ENCODE measurements around the gene KRT2.

The KRT2 gene

GRCh38 chr12:52628841-52629240, 23.2 kb downstream of the KRT2 start:
- no peaks in the 10 kb centered on the region for H3K36me3 Mint-ChIP-seq (ENCODE audit: insufficient read depth)
- no peaks in the 10 kb centered on the region for H3K9me3 Mint-ChIP-seq
- ATAC-seq (replicated peaks), result no peak
- H3K4me1 Mint-ChIP-seq (ENCODE audit: low read depth in 2 of 2), result peaks cover 26 to 40% of the 10 kb centered on the region in 2 donors
- no peak for DNase-seq
- H3K27ac Mint-ChIP-seq, result no peak overlapping the region
- no peak overlapping the region for H3K4me3 Mint-ChIP-seq
- peaks cover 0 to 29% of the 10 kb centered on the region in 2 donors for H3K27me3 Mint-ChIP-seq

- Mint-ChIP-seq H3K36me3 (ENCODE audit: insufficient read depth) (no peaks in the 10 kb centered on the region), H3K4me1 (ENCODE audit: low read depth in 2 of 2) (peaks cover 20 to 35% of the 10 kb centered on the region in 2 donors), H3K27ac (no peak overlapping the region), H3K4me3 (peak overlapping the region in 1 of 2 donors; percentile 4), H3K27me3 (peaks cover 0 to 26% of the 10 kb centered on the region in 2 donors), H3K9me3 (no peaks in the 10 kb centered on the region)
- no peak for DNase-seq
- no peak for ATAC-seq (replicated peaks)
Measured at GRCh38 chr12:52628111-52628507, 23.9 kb downstream of the KRT2 start.

GRCh38 chr12:52627395-52628110, 24.5 kb downstream of the KRT2 start:
- H3K36me3 Mint-ChIP-seq (ENCODE audit: insufficient read depth), result no peaks in the 10 kb centered on the region
- H3K27ac Mint-ChIP-seq, result no peak overlapping the region
- ATAC-seq (replicated peaks) (no peak), DNase-seq (no peak)
- no peak overlapping the region for H3K4me3 Mint-ChIP-seq
- no peaks in the 10 kb centered on the region for H3K9me3 Mint-ChIP-seq
- H3K27me3 Mint-ChIP-seq, result peaks cover 0 to 26% of the 10 kb centered on the region in 2 donors
- H3K4me1 Mint-ChIP-seq (ENCODE audit: low read depth in 2 of 2), result peaks cover 20 to 31% of the 10 kb centered on the region in 2 donors

- Mint-ChIP-seq H3K9me3 (no peaks in the 10 kb centered on the region), H3K27me3 (peaks cover 0 to 29% of the 10 kb centered on the region in 2 donors), H3K36me3 (ENCODE audit: insufficient read depth) (no peaks in the 10 kb centered on the region), H3K27ac (no peak overlapping the region), H3K4me1 (ENCODE audit: low read depth in 2 of 2) (peaks cover 2 to 4% of the 10 kb centered on the region in 2 donors), H3K4me3 (no peak overlapping the region)
- DNase-seq (no peak), ATAC-seq (replicated peaks) (no peak)
Measured at GRCh38 chr12:52622349-52622748, 29.7 kb downstream of the KRT2 start.

GRCh38 chr12:52618866-52619265, 33.1 kb downstream of the KRT2 start:
- Mint-ChIP-seq H3K27me3 (peaks cover 8 to 46% of the 10 kb centered on the region in 2 donors), H3K9me3 (no peaks in the 10 kb centered on the region), H3K36me3 (ENCODE audit: insufficient read depth) (no peaks in the 10 kb centered on the region), H3K4me3 (no peak overlapping the region), H3K4me1 (ENCODE audit: low read depth in 2 of 2) (peaks cover 10 to 11% of the 10 kb centered on the region in 2 donors), H3K27ac (no peak overlapping the region)
- no peak for DNase-seq
- no peak for ATAC-seq (replicated peaks)

- DNase-seq, result no peak
- H3K4me1 Mint-ChIP-seq (ENCODE audit: low read depth in 2 of 2), result peaks cover 12 to 14% of the 10 kb centered on the region in 2 donors
- no peaks in the 10 kb centered on the region for H3K36me3 Mint-ChIP-seq (ENCODE audit: insufficient read depth)
- no peak for ATAC-seq (replicated peaks)
- H3K4me3 Mint-ChIP-seq, result no peak within 1 kb of the TSS
- H3K9me3 Mint-ChIP-seq, result no peaks in the 10 kb centered on the region
- H3K27ac Mint-ChIP-seq, result no peak within 1 kb of the TSS
- peaks cover 8 to 46% of the 10 kb centered on the region in 2 donors for H3K27me3 Mint-ChIP-seq
Measured at GRCh38 chr12:52618216-52618615, 33.8 kb downstream of the KRT2 start, which contains the start of gene KRT73. Gene KRT73, minus strand, starts transcription at chr12:52618559. Its CDS starts 35 bp downstream, at chr12:52618524.

GRCh38 chr12:52617403-52617785, 34.6 kb downstream of the KRT2 start:
- Mint-ChIP-seq H3K4me1 (ENCODE audit: low read depth in 2 of 2) (peaks cover 12 to 14% of the 10 kb centered on the region in 2 donors), H3K27ac (peak overlapping the region in 1 of 2 donors; percentile 21), H3K4me3 (no peak overlapping the region), H3K9me3 (no peaks in the 10 kb centered on the region), H3K36me3 (ENCODE audit: insufficient read depth) (no peaks in the 10 kb centered on the region), H3K27me3 (peaks cover 8 to 46% of the 10 kb centered on the region in 2 donors)
- DNase-seq (no peak), ATAC-seq (replicated peaks) (no peak)

GRCh38 chr12:52616680-52617402, 35.2 kb downstream of the KRT2 start:
- Mint-ChIP-seq H3K4me1 (ENCODE audit: low read depth in 2 of 2) (peaks cover 12 to 16% of the 10 kb centered on the region in 2 donors), H3K27ac (peak overlapping the region in 1 of 2 donors; percentile 21), H3K27me3 (peaks cover 8 to 48% of the 10 kb centered on the region in 2 donors), H3K4me3 (no peak overlapping the region), H3K9me3 (no peaks in the 10 kb centered on the region), H3K36me3 (ENCODE audit: insufficient read depth) (no peaks in the 10 kb centered on the region)
- ATAC-seq (replicated peaks), result no peak
- no peak for DNase-seq

GRCh38 chr12:52615912-52616311, 36.1 kb downstream of the KRT2 start:
- ATAC-seq (replicated peaks) (no peak), DNase-seq (no peak)
- H3K36me3 Mint-ChIP-seq (ENCODE audit: insufficient read depth), result no peaks in the 10 kb centered on the region
- no peak overlapping the region for H3K27ac Mint-ChIP-seq
- H3K4me3 Mint-ChIP-seq, result no peak overlapping the region
- no peaks in the 10 kb centered on the region for H3K9me3 Mint-ChIP-seq
- peaks cover 8 to 52% of the 10 kb centered on the region in 2 donors for H3K27me3 Mint-ChIP-seq
- H3K4me1 Mint-ChIP-seq (ENCODE audit: low read depth in 2 of 2), result peaks cover 15 to 19% of the 10 kb centered on the region in 2 donors

GRCh38 chr12:52615208-52615868, 36.7 kb downstream of the KRT2 start:
- no peak for DNase-seq
- peaks cover 20 to 24% of the 10 kb centered on the region in 2 donors for H3K4me1 Mint-ChIP-seq (ENCODE audit: low read depth in 2 of 2)
- H3K27me3 Mint-ChIP-seq, result peaks cover 8 to 52% of the 10 kb centered on the region in 2 donors
- H3K4me3 Mint-ChIP-seq, result no peak overlapping the region
- H3K9me3 Mint-ChIP-seq, result no peaks in the 10 kb centered on the region
- peak overlapping the region; percentile 11 to 20 for H3K27ac Mint-ChIP-seq
- no peaks in the 10 kb centered on the region for H3K36me3 Mint-ChIP-seq (ENCODE audit: insufficient read depth)
- no peak for ATAC-seq (replicated peaks)

- H3K27ac Mint-ChIP-seq, result peak overlapping the region; percentile 11 to 20
- H3K36me3 Mint-ChIP-seq (ENCODE audit: insufficient read depth), result no peaks in the 10 kb centered on the region
- peaks cover 20 to 28% of the 10 kb centered on the region in 2 donors for H3K4me1 Mint-ChIP-seq (ENCODE audit: low read depth in 2 of 2)
- no peak for DNase-seq
- no peaks in the 10 kb centered on the region for H3K9me3 Mint-ChIP-seq
- no peak for ATAC-seq (replicated peaks)
- peaks cover 8 to 50% of the 10 kb centered on the region in 2 donors for H3K27me3 Mint-ChIP-seq
- H3K4me3 Mint-ChIP-seq, result no peak overlapping the region
Measured at GRCh38 chr12:52614381-52615207, 37.4 kb downstream of the KRT2 start.

- no peaks in the 10 kb centered on the region for H3K9me3 Mint-ChIP-seq
- peaks cover 3% of the 10 kb centered on the region for H3K36me3 Mint-ChIP-seq (ENCODE audit: insufficient read depth)
- H3K4me1 Mint-ChIP-seq (ENCODE audit: low read depth in 2 of 2), result peaks cover 20 to 32% of the 10 kb centered on the region in 2 donors
- H3K27ac Mint-ChIP-seq, result peak overlapping the region in 1 of 2 donors; percentile 13
- ATAC-seq (replicated peaks) (no peak), DNase-seq (no peak)
- H3K4me3 Mint-ChIP-seq, result no peak overlapping the region
- peaks cover 8 to 51% of the 10 kb centered on the region in 2 donors for H3K27me3 Mint-ChIP-seq
Measured at GRCh38 chr12:52613384-52614030, 38.5 kb downstream of the KRT2 start.

Data from effector memory CD8-positive, alpha-beta T cell (primary cell).